ACHN (cell line): Measurements from ENCODE around the gene LAMTOR2.

ENCODE experiments used
- DNase-seq: peaks from one replicate; pipeline ENCODE4 v3.0.0-alpha.2; 2015
- in situ Hi-C: cut with HindIII; loops from 2 replicates; pipeline ENCODE4 v1.10.0; 2017; ENCODE audit warnings: low sequenced_read_pairs, low pct_ligation_motif_present, low pct_unique_long_range_greater_than_20kb

LAMTOR2 gene

DNA sequence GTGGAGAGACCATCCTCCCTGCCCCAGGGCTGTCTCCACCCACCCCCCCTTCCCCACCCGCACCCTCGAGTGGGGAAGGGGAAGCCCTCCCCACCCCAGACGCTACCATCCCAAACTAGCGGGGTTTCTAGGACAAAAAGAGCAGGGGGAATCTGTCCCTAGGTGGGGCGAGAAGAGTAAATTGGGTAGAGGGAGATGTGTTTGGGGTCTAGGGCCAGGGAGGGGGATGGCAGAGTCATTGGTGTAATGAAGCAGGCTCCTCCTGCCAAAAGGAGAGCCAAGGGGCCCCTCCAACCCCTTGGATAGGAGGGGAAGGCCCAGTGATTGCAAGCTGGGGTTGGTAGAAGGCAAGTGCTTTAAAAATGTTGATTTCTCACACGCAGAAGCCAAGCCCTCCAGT is 17.7 kb downstream of the LAMTOR2 start:
- DNase-seq = no peak
- in situ Hi-C loops = no loop called here

DNA sequence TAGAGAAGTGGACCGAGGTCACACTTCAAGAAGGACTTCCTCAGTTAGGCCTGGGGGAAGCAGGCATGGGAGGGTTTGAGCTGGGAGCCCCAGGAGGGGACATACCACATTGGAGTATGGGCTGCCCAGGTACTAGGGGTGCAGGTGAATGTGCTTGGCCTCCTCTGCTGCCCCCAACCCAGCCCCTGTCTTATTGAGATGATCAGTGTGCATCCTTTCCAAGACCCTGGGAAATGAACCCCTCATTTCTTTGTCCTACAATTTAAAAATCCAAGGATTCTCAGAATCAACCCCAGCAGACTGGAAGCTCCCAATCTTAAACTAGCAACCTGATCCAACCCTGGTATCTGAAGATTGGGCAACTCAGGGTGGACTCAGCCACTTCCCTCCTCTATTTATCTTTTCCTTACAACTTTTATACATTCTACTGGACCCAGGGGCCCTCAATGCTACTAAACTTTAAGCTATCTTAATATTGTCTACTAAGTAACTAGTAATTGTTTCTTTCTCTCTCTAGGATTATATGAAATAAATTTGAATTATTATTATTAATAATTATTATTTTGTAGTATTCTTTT is 18.6 kb downstream of the LAMTOR2 start:
- no peak for DNase-seq
- in situ Hi-C loops = no loop called here

DNA sequence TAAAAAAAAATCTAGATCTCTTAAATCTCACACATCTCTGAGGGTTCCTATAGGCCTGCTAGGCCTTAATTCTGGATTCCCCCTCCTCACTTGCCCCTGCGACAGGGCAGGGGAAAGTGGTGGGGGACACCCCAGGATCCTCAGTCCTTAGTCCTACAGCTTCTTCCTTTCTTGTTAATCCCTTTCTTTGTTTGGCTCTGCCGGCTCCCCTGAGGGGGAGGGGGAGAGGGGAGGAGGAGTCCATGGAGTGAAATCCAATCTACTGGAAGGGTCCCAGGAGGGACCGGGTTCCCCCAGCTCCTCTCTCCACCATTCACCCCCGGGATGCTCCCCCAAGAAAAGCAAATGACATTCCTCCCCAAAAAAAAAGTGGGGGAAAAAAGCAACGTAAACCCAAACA is 19.2 kb downstream of the LAMTOR2 start:
- no peak for DNase-seq
- in situ Hi-C loops = no loop called here

DNA sequence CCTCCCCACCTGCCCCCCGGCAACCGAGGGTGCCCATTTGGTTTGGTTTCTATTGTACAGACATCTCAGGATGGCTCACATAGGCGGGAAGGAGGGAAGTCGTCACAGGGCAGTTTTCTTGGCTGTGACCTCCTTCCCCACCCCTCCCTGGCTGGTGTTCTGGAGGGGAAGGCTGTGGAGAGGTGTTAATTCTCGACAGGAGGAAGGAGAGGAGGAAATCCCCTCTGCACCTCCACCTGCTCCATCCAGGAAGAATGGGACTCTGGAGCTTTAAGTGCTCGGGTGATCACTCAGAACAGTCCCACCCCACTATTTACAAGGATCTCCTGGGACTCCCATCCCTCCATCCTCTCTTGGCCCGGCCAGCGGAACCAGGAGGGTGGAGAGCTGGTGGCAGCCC is 20.1 kb downstream of the LAMTOR2 start:
- DNase-seq = no peak
- in situ Hi-C loops = no loop called here

DNA sequence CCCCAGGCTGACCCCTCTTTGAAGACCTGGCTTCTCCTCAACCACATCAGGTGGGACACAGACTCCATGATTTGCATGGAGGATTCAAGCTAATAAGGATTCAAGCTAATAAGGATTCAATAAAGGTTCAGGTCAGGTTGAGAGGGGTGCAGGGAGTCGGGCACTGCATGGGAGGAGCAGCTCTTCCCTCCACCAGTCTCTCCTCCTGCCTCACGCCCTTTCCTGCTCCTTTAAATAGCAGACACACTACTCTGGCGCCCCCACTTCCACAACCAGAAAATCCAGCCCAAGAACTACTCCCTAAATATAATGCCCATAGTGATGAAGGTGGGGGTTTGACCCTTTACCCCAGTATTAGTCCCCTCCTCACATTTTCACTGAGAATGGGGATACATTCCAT is 20.6 kb downstream of the LAMTOR2 start:
- DNase-seq = no peak
- in situ Hi-C loops = no loop called here

DNA sequence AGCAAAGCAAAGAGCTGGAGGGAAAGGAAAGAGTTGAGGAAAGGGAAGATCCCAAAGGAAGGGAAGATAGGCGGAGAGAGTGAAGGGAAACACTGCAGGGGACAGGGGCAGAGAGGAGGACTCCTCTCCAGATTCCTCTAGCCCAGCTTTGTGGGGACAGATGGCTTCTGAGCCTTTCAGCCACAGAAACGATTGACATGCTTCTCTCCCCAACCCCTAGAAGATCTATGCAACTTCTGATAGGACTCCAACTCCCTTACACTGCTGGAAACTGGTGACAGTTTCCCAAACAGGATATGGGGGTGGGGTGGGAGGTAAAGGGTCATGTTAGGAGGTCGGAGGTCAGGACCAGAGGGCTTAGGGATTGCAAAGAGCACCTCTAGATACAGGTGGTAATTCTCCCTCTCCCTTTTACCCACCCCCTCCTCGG is 21.2 kb downstream of the LAMTOR2 start:
- in situ Hi-C loops = no loop called here
- no peak for DNase-seq

DNA sequence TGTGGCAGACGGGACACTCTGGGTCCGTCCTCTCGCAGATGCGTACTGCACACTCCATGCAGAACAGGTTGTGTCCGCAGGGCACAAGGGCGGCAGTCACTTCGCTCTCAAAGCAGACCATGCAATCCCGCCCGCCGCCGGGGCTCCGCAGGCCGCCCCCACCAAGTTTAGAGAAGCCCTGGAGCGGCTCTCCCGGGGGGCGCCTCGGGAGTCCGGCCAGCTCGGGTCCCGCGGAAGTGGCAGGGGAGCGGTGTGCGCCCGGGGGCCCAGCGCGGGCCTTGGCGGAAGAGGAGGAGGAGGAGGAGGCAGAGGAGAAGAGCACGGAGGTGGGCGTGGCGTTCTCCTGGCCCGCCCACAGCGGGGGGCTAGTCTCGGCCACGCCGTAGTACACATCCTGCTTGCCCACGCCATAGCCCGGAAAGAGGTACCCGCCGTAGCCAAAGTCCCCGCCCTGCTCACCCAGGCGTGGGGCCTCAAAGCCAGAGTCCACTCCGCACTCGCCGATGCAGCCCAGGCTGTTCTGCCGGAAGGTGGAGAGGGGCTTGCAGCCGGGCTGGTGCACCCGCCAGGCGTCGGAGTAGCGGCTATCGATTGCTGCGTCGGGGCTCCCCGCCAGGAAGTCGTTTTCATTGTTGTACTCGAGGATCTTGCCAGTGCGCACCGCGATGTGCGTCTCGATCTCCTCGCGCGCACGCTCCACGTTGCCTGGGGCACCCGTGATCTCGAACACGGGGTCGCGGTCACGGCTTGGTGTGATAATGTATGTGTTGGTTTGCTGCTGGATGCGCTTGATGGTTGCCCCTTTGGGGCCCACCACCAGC is 22.2 kb downstream of the LAMTOR2 start:
- in situ Hi-C loops = no loop called here
- DNase-seq = no peak

DNA sequence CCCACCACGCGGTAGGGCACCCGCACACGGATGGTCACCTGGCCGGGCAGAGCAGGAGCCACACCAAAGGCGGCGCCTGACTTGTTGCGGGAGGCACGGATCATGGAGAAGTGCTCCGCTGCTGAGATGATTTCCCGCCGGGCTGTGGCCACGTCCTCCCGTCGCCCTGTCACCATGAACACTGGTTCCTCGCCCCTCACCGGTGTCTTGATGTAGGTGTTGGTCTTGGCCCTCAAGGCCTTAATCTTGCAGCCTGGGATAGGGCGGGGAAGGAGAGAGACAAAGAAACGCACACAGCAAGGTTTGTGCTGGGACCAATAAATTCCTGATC is 22.8 kb downstream of the LAMTOR2 start:
- DNase-seq = no peak
- in situ Hi-C loops = no loop called here

DNA sequence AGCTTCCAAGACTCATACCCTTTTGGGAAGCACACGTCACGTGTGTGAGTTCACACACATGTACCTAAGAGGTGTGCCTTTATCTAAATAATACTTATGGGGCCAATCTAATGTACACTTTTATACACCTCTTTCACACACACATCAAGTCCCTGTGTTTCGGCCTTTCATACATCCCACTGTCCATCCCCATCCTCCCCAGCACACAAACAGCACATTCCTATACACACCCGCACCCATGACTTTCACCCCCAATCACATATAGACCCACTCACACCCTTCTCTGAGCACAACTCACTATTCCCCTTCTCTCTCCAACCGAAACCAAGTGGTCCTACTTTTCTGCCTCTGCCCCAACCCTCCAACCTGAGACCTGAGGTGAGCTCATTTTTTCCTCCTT is 24.1 kb downstream of the LAMTOR2 start:
- in situ Hi-C loops = no loop called here
- DNase-seq = no peak

DNA sequence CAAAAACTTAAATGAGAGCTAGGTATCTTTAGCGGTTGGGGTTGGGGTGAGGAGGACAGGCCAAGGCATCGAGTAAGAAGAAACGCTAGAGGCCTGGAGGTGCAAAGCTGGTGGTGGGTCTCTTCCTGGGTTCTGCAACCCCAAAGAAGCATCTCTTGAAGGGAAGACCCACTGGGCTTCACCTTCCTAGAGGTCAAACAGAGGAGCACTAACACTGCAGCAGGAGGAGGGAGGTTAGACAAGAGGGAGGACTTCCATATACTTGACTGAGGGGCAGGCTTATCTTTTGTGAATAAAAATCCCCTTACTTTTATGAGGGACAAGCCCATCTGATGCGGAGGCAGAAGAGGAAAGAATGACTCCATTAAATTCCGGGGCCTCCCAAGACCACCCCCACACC is 25.2 kb downstream of the LAMTOR2 start:
- DNase-seq = no peak
- in situ Hi-C loops = no loop called here

DNA sequence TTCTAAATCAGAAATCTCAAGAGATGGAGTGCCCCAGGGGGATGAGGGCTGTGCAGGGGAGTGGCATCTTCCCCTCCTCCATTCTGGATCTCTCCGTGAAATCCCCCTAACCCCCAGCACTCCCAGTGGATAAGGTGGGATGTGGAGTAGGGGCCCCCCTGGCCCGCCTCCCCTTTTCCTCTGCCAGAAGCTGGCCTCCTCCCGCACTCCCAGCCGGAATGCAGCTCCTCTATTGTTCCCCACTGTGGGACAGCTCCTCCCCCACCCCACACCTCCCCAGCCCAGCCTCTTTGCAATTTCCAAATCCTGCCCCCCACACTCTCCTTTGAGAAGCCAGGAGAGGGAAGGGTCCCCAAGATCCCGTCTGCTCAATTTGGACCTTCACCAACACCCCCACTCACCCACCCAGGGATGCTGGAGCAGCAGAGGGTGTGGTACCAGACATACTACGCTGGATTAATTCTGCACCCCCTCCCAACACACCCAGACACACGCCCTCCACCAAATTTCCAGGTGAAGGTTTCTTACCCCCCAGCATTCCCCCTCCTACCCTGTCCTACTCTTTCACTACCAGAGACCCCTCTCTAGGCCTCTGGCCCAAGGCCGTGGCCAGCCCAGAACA is 25.8 kb downstream of the LAMTOR2 start:
- in situ Hi-C loops = no loop called here

DNA sequence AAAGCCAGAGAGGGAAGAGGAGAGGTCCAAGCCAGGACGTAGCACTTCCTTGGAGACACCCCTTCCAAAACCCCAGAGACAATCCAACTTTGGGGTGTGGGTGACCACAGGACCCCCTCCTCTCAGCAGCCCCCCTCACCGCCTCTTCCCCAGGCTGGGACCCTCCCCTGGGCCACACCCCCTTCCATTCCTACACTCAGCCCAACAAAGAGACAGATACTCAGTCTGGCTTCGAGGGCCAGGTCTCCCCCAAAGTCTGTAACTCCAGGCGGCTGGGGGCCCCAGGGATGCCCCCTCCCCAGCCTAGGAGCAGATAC is 26.2 kb downstream of the LAMTOR2 start:
- in situ Hi-C loops = no loop called here
- DNase-seq = no peak

More for the DNA sequence above, 25.8 kb downstream of the LAMTOR2 start:
- no peak for DNase-seq

DNA sequence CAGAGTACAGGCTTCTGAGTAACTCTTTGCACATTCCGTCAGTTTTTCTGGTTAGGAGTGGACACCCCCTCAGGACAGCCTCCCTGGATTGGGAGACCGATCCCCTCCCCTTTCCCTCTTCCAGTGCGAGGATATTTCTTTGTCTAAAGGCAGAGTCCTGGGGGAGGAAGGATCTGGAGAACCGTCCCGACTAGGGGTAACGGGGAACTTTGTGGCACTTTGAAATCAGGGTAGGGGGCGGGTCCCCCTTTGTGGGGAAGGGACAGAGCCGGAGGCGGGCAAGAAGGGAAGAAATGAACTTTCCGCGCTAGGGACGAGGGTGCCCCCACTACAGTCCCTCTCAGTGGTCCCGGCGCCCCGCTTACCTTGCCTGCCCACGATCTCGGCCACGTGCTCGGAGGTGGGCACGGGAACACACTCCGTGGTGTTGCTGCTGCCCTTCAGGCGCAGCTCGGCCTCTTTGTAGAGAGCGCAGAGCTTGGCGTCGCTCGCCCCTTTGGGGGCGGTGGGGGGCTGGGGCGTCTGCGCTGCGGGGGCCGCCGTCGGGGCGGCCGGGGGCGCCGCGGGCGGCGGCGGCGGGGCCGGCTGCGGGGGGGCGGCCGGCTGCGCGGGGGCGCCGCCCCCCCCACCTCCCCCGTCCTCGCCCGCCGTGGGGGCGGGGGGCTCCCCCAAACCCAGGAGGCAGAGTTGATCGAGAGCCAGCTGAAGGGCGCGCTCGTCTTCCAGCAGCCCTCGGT is 26.8 kb downstream of the LAMTOR2 start:
- in situ Hi-C loops = no loop called here
- no peak for DNase-seq

DNA sequence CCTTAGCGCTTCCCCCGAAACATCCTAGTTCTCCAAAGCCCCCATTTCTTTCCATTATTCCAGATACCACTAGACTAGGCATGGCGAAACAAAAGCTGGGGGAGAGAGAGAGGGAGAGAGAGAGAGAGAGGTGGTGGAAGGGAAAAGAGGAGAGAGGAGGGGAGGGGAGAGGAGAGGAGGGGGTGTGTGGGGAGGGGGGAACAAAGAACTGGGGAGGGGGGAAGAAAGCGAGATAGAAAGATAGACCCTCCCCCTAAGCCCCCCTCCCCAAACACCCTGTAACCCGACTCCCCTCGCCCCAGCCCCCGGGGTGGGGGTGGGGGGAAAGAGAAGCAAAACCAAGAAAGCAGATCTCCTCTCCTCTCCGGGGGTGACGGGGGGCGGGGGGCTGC is 27.3 kb downstream of the LAMTOR2 start:
- no peak for DNase-seq
- in situ Hi-C loops = no loop called here

DNA sequence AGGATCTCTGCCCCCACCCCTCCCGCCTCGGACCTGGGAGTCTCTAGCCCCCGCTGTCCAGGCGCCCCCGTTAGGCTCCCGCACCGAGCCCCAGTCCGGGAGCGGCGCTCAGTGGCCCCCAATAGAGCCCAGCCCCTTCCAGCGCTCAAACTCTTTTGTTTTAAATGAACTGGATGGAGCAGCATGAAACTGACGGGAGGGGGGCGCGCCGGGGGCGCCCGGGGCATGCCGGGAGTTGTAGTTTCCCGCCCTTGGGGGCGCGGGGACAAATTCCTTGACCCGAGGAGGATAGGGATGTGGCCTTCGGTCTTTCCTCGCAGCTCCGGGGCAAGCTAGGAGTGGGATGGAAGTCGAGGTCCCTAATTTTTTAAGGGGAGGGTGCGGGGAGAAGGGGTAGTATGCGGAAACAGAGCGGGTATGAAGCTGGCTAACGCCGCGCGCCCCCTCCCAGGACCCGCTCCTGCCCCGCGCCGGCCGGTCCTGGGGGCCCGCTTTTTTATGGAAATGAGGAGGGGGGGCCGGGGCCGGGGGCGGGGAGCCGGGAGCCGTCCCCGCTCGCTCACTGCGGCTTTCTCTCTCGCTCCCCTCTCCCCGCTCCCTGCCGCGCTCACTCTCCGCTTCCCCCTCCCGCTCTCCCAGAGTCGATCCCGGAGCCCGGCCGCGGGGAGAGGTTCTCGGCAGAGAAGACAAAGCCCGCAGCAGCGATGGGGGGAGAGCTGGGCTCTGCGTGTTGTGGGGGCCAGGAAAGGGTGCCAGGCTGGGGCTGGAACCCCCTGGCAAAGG is 27.9 kb downstream of the LAMTOR2 start, which contains the start of gene MEX3A:
Gene MEX3A, minus strand, starts transcription at position 157 of the 783 bp plus-strand sequence. CDS start 467 bp downstream, outside the sequence.
- peak; percentile 74 for DNase-seq
- in situ Hi-C loops = no loop called here

DNA sequence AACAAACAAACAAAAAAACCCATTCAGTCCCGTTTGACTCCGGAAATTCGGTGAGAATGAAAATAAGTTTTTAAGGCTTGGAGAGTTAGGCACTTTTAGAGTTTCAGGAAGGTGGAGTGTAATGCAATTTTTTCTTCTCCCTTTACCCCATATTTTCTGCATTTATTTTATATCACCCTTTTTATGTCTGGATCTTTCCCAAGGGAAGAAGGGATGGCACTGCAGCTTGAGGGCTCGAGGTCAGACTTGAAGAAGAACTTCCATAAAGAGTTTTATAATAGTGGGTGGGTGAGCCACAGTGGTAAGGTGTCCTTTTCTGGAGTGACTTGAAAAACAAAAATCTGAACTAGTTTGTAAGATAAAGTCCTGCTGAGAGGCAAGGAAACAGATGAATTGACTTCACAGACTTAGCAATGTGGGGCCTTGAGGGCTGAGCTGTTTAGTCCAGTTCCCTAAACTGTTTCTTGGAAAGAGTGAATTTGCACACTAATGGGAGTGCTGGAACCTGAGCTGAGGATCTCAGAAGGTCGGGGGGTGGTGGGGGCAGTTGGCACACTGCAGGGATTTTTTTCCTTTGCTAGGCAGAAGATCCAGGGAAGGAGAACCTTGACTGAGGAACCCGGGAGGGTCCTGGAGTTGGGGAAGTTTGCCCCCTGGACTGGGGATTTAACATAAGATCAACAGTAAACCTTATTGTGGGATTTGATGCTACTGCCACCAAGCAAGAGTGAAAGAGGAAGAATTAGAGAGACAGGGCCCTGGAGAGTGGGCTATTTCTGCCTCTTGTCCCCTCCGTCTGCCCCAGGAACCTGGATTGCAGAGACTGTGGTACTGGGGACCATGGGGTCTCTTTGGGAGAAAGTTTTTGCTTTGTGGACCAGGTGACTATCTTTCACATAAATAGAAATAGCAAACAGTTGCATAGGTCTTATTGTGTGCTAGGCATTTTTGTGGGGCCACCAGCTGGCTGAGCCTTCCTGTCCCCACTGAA is 29.5 kb downstream of the LAMTOR2 start:
- in situ Hi-C loops = no loop called here

DNA sequence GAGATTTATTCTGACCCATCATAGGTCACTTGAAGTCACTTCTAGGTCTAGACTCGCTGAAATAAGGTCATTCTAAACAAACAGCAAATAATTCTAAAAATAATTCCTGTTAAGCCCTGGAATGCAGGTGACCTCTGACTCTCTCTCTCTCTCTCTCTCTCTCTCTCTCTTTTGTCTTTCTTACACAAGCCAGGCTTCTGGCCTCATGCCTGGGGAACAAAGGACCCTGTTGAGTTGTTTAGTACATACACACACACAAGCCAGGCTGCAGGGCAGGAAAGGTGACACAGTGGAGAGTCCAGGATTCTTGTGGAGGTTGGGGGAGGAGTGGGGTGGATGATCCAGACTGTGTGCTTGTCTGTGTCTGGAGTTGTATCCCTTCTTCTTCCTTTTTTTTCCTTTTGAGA is 31.7 kb downstream of the LAMTOR2 start:
- in situ Hi-C loops = no loop called here
- DNase-seq = no peak

More for the DNA sequence above, 29.5 kb downstream of the LAMTOR2 start:
- no peak for DNase-seq

DNA sequence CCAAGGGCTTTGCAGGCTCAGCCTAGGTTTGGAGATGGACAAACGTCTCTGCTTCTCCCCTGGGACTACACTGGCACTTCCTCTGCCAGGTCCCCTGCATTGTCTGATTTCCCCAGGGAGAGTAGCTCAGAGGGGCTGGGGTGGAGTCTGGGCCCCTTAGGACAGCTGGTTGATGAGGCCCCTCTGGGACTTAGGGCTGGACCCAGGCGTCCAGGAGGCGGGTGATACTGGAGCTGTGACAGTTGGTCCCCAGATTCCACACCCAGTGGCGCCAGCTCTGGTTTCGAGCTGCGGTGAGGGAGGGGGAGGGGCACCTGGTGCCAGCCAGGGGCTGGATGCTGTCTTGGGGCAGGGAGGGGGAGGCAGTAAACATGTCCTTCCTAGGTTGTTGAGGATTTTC is 35.1 kb downstream of the LAMTOR2 start:
- in situ Hi-C loops = no loop called here
- no peak for DNase-seq
